ENCODE data around the gene VAT1.

DNA sequence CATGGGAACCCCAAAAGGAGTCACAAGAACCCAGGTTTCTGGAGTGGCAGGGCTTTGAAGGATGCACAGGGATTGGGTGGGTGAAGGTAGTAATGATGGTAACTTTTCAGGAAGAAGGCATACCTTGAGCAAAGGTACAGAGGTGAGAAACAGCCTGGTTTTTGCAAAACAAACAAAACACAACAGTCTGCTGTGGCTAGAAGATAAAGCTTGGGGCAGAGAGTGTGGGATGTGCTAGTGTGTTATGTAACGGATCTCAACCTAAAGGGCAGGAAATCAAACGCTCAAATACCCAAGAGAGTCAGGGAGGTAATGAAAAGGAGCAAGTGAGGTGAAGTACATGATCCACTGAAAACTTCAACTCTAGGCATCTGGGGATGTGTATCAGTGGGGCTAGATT is 46.9 kb downstream of the VAT1 start:
- TF ChIP-seq CTCF (IDR thresholded peaks at IDR 0.05; ENCODE audit: poor library complexity) (no peak), EZH2 (IDR thresholded peaks at IDR 0.05; ENCODE audit: borderline replicate concordance) (no peak), EZH2phosphoT487 (IDR thresholded peaks at IDR 0.05; ENCODE audit: low read depth, severe bottlenecking, unreplicated experiment) (no peak)
